ENCODE results near the gene HOMER3. TPM values are rescaled to one million over a fixed set of nuclear protein-coding genes. Genes with fewer than 3 reads are reported as not detected.
A peak's percentile ranks its signal among the peaks of the same experiment; 100 is the strongest.

HOMER3 gene
- 10 to 100 TPM; 49.3 to 82.4 (median 70.7) TPM for polyA plus RNA-seq (ENCODE audit: insufficient read length in 4 of 4)

DNA sequence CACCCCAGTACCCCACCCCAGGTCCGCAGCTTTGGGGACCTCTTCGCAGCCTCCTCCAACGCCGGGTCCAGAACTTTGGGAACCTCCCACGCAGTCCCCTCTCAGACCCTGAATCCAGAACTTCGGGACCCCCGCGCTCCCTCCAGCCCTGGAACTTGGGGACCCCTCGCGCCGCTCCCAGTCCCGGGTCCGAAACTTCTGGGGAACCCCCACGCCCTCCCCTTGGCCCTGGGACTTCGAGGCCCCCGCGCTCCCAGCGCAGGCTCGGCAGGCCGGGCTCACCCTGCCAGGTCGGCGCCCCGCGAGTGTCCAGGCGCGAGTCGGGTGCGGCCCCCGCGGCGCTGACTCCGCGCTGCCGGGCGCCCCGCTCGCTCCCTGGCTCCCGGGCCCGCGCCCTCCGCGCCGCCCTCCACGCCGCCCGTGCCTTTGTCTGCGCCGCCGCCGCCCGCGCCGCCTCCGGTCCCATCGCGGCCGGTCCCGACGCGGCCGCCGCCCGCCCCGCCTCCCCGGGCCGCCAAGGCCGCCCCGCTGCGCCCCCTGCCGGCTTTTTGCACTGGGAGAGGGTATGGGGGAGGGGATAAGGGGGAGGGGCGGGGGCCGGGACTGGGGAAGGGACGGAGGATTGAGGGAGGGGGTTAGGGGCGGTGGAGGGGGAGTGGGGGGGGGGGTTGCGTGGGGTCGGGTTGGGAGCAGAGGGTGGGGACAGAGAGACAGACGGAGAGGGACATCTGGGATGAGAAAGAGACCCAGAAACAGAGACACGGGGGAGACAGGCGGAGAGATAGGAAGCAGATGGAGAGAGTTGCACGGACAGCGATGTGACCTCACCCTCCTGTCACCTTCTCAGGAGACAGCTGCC, at the start of gene HOMER3:
Gene HOMER3, minus strand, starts transcription at position 449 of the 859 bp plus-strand sequence. CDS start 2,235 bp downstream, outside the sequence.
- no peak for DNase-seq (ENCODE audit: low read depth in 4 of 4, low spot score in 2 of 4)

DNA sequence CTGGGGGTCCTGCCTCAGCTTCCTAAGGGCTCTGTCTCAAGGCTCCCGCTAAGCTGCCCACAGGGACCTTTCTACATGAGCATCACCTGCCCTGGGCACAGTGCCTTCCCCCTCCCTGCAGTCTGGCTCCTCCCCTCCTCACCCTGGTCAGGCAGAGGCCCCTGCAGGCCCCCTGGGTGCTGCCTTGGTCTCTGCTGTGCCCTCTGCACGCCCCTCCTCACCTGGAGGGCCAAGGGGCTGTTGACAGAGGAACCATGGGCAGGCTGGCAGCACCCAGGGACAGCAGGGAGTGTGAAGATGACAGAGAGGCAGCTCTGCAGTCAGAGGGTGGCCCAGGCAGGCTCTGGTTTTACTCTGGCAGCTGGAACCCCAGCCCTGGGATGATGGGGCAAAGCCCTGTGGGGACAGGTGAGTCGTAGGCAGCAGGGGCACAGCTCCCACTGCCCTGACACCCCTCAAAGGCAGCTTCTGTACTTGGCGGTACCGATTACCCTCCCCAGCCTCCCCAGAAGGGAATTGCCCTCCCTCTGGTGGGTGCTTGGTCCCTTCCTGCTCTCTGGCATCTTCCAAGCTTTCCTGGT, 49.2 kb upstream of the HOMER3 start:
- DNase-seq (ENCODE audit: low read depth in 4 of 4, low spot score in 2 of 4): no peak

DNA sequence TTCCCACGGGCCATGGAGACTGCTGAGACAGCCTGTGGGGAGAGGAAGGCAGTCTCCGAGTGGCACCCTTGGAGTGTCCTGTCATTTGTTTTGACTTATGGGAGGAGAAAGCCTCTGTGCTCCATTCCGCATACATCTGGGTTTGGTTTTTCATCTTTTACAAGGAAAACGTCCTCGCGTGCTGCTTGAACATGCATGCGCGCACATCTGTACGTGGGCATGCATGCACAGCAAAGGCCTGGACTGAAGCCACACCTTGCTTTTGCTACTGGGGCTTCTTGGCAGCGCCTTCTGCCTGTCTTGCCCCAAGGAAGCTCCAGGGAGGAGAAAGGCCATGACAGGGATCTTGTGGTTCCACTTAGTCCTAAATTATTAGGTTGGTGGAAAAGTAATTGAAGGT, 48.3 kb upstream of the HOMER3 start:
- DNase-seq (ENCODE audit: low read depth in 4 of 4, low spot score in 2 of 4): no peak

DNA sequence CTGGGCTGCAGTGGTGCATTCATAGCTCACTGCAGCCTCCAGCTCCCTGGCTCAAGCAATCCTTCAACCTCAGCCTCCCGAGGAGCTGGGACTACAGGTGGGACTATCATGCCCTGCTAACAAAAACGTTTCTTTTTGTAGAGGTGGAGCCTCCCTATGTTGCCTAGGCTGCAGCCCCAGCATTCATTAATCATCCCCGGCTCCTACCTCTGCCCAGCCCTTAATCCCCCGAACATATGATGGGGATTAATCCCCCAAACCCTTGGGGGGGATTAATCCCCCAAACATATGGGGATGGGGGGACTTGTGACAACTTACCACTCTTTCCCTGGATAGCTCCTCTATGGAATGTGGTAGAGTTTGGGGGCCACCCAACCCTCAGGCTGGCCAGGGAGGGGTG, 46.4 kb upstream of the HOMER3 start:
- DNase-seq (ENCODE audit: low read depth in 4 of 4, low spot score in 2 of 4): no peak

GRCh38 chr19:18985257-18985656, 44.2 kb upstream of the HOMER3 start:
- DNase-seq (ENCODE audit: low read depth in 4 of 4, low spot score in 2 of 4): no peak

DNA sequence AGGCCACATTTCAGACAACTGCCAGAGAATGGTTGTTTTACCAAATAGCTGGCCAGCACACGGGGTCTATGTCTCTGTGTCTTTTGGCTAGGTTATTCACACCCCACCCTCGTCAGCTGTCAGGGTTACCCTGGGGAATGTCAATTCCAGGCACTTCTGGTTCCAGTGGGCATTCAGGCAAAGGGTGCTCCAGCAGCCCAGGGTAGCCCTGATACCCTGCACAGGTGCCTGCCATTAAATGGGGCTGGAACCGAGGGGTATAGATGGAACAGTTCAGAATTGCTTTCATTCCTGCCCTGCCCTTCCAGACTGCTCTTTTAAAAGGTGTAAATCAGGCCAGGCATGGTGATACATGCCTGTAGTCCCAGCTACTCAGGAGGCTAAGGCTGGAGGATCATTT, 43.2 kb upstream of the HOMER3 start:
- no peak for DNase-seq (ENCODE audit: low read depth in 4 of 4, low spot score in 2 of 4)

GRCh38 chr19:18982669-18983068, 41.7 kb upstream of the HOMER3 start:
- DNase-seq (ENCODE audit: low read depth in 4 of 4, low spot score in 2 of 4): no peak

- no peak for DNase-seq (ENCODE audit: low read depth in 4 of 4, low spot score in 2 of 4)
Measured at GRCh38 chr19:18980432-18981020, 39.5 kb upstream of the HOMER3 start.

DNA sequence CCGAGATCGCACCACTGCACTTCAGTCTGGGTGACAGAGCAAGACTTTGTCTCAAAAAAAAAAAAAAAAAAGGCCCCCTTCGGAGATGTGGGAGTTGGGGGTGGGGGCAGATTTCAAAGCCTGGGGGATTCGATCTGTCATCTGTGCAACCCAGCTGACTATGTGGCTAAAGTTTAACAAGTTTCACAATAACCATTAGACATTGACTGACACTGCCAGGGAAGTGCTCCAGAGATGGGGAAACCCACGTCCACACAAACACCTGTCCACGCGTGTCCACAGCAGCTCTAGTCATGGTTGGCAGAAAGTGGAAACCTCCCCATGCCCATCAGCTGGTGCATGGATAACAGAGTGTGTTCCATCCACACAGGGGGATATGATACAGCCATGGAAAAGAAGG, 37.6 kb upstream of the HOMER3 start:
- no peak for DNase-seq (ENCODE audit: low read depth in 4 of 4, low spot score in 2 of 4)

- DNase-seq (ENCODE audit: low read depth in 4 of 4, low spot score in 2 of 4): no peak
Measured at GRCh38 chr19:18975869-18976268, 34.9 kb upstream of the HOMER3 start.

- no peak for DNase-seq (ENCODE audit: low read depth in 4 of 4, low spot score in 2 of 4)
Measured at GRCh38 chr19:18975011-18975410, 34.0 kb upstream of the HOMER3 start.

DNA sequence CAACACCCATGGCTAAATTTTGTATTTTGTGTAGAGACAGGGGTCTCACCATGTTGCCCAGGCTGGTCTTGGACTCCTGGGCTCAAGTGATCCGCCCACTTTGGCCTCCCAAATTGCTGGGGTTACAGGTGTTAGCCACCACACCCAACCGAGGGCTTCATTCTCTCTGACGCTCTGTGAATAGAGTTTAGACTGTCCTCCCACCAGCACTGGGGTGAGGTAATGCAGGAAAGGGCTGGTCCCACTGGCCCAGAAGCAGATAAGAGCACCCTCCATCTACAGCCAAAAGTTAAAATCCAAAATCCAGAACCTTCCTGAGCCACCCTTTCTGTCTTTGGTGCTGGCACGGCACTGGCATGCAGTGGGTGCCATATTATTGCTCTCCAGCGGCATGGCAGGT, 31.8 kb upstream of the HOMER3 start:
- DNase-seq (ENCODE audit: low read depth in 4 of 4, low spot score in 2 of 4): no peak

GRCh38 chr19:18972301-18972811, 31.3 kb upstream of the HOMER3 start:
- DNase-seq (ENCODE audit: low read depth in 4 of 4, low spot score in 2 of 4): no peak

DNA sequence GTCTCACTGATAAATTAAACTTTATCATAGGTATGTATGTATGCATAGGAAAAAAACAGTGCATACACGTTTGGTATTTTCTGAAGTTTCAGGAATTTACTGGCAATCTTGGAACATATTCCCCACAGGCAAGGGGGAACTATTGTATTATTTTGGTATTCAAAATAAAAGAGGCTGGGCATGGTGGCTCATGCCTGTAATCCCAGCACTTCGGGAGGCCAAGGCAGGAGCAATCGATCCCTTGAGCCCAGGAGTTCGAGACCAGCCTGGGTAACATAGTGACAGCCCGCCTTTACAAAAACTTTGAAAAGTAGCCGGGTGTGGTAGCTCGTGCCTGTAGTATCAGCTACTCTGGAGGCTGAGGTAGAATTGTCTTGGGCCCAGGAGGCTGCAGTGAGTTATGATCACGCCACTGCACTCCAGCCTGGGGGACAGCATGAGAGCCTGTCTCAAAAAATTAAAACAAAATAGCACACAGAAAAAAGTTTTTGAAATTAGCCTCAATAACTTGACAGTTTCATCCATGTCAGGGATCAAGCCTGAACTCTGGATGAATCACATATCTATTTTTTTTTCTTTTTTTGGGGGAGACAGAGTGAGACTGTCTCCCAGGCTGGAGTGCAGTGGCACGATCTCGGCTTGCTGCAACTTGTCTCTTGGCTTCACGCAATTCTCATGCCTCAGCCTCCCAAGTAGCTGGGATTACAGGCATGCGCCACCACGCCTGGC, 29.1 kb upstream of the HOMER3 start:
- DNase-seq (ENCODE audit: low read depth in 4 of 4, low spot score in 2 of 4): no peak

DNA sequence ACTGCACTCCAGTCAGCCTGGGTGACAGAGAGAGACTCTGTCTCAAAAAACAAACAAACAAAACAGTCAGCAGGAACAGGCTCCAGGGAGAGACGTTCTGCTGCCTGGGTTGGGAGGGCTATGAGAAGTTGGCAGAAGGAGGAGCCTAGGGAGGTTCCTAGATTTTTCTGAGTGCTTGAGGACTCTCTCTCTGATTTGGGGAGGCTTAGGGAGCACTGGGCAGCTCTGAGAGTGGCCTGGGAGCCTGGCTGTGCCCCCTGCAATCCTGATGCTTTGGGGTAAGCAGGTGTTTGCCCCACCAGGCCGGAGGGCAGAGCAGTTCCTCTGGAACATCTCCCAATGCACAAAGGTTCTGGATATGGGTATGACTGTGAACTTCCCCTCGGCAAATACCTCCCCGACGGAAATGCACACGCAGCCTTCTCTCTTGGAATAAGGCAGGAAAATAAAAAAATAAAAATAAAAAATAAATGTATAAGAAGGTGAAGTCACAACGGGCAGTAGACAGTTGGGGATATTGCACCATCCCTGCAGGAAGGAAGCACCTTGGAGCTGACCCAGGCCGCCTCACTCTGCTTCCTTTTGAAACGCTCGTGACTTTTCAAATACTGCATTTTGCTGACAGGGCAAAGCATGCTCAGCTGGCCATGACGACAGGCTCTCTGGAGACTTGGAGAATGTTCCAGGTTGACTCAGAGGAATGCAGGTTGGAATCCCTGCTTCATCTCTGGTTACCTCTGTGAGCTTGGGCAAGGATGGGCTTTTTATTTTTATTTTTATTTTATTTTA, 26.5 kb upstream of the HOMER3 start:
- DNase-seq (ENCODE audit: low read depth in 4 of 4, low spot score in 2 of 4): peak in 1 of 4 donors; percentile 62

GRCh38 chr19:18966307-18966706, 25.3 kb upstream of the HOMER3 start:
- DNase-seq (ENCODE audit: low read depth in 4 of 4, low spot score in 2 of 4): no peak

DNA sequence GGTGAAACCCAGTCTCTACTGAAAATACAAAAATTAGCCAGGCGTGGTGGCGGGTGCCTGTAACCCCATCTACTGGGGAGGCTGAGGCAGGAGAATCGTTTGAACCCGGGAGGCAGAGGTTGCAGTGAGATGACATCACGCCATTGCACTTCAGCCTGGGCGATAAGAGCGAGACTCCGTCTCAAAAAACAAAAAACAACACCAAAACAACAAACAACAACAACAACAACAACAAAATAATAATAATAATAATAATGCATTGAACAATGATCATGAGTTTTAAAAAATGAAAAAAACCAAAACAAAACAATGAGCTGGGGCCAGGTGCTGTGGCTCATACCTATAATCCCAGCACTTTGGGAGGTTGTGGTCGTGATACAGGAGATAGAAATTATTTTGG, 23.1 kb upstream of the HOMER3 start:
- no peak for DNase-seq (ENCODE audit: low read depth in 4 of 4, low spot score in 2 of 4)

DNA sequence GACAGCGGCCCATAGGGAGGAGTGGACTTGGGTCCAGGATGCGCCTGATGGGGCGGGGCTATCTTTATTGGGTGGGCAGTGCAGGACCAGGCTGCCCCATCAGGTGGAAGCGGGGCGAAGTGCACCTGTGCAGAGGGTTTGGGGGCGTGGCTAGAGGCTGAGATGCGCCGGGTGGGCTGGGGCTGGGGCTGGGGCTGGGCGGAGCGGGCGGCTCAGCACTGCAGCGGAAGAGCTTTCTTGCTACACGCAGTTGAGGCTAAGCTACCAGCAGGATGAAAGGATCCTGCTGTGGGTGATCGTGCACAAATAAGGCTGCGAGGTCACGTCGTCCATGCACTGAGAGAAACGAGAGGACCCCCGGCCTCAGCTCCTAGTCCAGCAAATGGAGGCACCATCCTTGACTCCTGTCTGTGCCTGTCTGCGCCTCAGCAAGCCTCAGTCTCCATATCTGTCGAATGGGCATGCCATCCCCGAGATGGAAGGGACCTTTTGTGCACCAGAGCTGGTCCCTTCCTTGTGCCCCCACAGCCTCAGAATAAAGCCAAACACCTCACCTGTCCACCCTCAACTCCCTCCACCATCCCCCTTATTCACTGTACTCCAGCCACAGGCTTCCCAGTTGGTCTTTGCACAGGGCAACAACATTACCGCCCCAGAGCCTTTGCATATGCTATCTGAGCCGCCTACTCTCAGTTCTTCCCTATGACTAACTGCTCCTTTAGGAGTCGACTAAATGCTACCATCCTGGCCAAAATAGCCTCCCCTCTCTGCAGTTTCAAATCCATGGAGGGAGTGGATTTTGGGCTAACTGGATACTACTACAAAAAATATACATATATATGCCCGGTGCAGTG, 21.0 kb upstream of the HOMER3 start:
- DNase-seq (ENCODE audit: low read depth in 4 of 4, low spot score in 2 of 4): peak in 1 of 4 donors; percentile 29

GRCh38 chr19:18960370-18960769, 19.4 kb upstream of the HOMER3 start:
- no peak for DNase-seq (ENCODE audit: low read depth in 4 of 4, low spot score in 2 of 4)

All from left renal cortex interstitium (tissue), 4 donors.